GM21515 (cell line): ENCODE results near the gene CTU1.

ENCODE experiments used
- ATAC-seq: cut with Tn5 transposase; IDR thresholded peaks from one replicate; pipeline ENCODE4 v1.9.1; 2021; ENCODE audit not compliant: unreplicated experiment

Gene CTU1

DNA sequence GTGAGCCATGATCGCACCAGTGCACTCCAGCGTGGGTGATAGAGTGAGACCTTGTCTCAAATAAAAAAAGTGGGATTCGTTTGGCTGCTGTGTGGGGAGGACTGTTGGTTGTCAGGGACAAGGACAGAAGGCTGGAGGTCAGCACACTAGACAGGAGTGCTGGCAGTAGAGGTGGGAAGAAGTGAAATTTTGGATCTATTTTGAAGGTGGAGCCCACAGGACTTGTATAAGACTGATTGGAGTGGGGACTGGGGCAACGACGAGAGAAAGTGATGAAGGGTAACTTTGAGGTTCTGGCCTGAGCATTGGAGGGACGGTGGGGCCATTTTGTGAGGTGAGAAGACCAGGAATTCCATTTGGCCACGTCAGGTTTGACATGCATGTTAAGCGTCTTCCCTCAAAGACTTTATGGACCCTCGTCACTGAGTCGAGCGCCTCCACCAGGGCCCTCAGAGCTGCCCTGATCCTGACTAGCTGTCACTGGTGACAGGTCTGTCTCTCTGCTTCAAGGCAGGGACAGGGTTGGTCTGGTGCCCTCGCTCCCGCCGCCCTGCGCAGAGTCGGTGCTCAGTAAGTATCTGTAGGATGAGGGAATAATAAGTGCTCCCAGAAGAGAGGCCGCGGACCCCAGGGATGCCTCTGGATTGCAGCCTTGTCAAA is 673 bp downstream of the CTU1 start:
- ATAC-seq = no peak

DNA sequence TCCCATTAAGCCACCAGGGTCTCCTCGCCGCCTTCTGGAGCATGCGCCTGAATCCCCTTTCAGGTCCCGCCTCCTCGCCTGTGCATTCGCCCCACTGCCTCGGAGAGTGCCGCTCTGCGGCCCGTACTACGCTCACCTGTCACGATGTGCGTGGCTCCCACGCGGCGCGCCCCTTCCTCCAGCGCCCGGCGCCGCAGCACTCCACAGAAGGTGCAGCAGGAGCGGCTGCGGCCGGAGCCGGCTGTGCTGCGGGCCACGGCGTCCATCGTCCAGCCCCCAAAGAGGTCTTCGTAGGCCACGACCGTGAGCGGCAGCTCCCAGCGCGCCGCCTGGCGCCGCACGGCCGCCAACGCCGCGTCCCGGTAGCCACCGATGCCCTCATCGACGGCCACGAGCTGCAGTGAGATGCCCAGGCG is 4.3 kb downstream of the CTU1 start:
- no peak for ATAC-seq

DNA sequence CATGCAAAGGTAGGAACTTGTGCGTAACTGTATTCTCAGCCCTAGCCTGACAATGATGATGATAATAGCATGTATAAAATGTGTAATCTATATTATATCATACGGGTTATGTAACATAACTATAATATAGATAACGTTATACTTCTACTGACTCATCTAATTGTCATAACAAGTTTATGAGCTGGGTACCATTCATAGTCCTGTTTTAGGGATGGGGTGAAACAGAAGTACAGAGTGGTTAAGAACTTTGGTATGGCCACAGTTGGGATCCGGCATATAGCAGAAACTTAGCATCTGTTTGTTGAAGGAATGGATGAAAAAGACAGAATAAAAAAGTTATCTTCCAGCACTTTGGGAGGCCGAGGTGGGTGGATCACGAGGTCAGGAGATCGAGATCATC is 5.2 kb downstream of the CTU1 start:
- no peak for ATAC-seq

DNA sequence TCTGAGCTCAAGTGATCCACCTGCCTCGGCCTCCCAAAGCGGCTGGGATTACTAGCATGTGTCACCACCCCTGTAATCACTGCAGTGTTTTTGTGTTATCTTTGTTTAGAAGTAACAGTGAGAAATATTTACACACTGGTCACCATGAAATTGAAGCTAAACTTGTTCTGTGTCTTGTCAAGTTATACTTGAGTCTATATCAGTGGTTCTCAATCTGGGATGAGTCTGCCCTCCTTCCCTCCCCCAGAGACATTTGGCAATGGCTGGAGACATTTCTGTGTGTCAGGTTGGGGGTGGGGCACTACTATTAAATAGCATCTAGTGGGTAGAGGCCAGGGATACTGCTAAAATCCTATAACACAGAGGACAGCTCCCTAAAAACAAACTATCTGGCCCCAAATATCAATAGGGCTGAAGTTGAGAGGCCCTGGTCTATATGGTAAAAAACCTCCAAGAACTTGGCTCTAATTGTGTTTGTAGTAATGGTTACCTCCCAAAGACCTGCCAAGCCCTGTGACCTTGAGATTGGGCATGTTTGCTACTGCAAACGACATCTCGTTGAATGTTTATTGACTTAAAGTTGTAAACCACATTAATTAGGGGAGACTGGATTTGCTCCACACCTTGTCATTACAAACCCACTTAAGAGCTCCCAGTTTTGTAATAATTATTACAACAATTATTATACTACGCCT is 6.9 kb downstream of the CTU1 start:
- ATAC-seq = no peak

DNA sequence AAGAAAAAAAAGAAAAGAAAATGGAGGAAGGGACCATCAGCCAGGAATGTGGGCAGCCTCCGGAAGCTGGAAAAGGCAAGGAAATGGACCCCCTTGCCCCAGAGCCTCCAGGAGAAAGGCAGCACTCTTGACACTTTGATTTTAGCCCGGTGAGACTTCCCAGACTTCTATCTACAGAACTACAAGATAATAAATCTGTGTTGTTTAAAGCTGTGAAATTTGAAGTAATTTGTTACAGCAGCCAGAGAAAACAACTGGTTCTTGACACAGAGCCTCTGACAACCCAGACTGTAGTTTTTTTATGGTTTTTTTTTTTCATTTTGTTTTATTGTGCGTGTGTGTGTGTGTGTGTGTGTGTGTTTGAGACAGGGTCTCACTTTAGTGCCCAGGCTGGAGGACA is 7.6 kb downstream of the CTU1 start:
- no peak for ATAC-seq

DNA sequence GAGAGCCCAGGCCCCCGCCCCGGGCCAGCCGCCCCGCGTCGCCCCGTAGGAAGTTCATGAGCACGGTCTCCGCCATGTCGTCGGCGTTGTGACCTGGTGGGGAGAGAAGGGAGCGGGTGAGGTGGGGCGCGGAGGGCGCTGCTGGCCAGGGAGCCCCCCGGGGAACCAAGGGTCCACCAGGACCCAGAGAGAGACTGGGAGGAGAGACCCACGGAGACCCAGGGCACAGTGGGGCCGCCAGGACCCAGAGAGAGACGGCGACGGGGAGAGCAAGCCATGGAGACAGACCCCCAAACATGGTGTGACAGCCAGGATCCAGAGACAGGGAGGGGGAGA is 9.2 kb downstream of the CTU1 start:
- ATAC-seq = no peak

DNA sequence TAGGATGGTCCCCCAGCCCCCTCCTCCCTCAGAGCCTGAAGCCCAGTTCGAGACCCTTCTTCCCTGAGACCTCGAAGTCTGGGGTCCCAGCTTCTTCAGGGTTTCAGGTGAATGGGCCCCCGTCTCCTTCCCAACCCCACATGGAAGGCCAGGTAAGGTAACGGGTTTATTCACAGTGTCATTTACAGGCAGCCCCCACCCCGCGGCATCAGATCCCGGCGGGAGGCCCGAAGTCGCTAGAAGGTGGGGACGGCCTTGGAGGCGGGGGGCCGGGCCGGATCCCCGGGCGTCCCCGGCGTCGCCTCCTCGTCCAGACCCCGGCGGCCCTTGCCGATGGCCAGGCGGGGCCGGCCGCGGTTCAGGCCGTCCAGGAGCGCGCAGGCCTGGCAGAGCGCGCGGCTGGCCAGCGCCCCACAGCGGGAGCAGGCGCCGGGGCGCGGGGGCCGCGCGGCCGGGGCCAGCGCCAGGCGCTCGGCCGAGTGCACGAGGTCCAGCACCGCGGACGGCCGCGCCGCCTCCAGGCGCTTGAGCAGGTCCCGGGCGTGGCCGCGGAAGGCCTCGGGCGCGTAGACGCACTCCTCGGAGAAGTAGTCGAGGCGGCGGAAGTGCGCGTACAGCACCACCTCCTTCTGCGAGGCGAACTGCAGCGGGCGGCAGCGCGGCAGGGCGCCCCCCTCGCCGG is 9.7 kb downstream of the CTU1 start:
- ATAC-seq = no peak

DNA sequence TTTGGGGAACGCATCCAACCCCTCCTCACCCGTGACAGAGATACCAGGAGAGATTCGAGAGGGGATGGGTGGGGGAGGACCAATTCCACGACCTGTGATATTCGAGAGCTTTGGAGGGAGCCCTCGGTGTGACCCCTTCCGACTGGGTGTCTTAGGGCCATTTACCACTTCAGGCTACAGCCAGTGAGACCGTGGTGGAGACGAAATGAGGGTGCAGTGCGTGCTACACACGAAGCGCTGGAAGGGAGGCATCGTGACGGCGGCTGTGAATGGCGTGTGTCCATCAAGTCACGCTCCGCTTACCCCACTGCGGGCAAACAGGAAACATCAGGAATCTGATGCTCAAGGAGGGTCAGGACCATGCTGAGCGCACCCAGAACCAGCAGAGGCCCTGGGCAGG is 10.4 kb downstream of the CTU1 start:
- ATAC-seq = no peak

DNA sequence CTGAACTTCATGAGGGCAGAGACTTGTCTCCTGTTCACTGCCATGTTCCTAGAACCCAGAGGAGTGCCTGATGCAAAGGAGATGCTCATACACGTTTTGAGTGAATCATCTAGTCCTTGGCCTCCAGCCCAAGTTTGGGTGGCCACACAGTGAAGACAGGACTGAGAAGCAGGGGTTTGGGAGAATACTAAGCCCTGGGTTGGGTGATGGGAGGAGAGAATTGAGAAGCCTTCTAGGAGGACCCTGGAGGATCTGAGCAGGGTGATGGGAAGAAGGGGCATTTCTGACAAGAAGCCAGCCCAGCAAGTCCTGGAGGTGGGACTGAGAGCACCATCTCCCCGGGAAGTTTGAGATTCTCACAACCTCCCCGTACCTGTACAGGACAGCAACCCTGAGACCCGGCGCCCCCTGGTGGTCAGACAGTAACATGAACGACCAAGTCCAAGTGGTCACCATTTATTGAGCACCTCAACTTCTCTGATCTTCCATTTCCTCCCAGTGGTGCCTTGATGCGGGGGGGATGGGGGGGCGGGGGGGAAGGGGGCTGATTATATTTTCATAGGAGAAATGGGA is 11.0 kb downstream of the CTU1 start:
- no peak for ATAC-seq

DNA sequence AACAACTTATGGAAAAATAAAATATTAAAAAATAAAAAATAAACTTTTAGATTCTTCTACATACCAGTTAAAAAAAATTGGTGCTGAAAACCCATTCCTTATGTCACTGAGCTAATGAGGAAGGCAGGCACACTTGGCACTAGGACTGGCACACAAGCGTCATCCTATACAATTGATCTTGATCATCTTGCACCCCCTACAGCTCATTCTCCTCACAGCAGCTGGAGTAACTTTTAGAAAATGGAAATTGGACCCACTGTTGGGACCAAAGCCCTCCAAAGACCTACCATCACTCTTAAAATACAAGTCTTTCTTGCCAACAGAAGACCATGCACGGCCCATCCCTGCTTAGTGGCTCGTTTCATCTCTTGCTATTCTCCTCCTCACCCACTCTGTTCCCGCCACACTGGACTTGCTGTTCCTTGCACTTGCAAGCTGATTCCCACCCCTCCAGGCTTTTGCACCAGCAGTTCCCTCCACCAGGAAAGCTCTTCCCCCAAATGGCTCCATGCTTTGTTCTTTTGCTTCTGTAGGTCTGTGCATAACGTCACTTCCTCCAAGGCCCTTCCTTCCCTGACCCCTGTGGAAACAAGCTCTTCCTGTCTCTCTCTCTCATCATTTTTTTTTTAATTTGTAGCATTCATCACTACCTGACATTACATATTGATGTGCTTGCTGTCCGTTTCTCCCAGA is 11.6 kb downstream of the CTU1 start:
- no peak for ATAC-seq

DNA sequence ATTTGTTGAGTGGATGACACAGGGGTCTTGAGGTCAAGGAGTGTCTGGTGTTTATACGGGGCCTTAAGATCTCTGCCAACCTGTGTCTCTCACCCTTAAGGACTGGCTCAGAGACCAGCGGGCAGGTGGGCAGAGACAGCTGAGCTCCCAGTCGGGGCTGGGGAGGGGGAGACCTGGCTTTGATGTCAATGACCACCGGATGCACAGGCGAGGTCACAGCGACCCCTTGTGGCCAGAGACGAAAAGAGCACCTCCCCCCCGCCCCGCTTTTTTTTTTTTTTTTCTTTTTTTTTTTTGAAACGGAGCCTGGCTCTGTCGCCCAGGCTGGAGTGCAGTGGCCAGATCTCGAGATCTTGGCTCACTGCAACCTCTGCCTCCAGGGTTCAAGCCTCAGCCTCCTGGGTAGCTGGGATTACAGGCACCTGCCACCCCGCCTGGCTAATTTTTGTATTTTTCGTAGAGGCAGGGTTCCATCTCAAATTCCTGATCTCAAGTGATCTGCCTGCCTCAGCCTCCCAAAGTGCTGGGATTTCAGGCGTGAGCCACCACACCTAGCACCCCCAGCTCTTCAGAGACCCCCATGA is 13.4 kb downstream of the CTU1 start:
- ATAC-seq = no peak

DNA sequence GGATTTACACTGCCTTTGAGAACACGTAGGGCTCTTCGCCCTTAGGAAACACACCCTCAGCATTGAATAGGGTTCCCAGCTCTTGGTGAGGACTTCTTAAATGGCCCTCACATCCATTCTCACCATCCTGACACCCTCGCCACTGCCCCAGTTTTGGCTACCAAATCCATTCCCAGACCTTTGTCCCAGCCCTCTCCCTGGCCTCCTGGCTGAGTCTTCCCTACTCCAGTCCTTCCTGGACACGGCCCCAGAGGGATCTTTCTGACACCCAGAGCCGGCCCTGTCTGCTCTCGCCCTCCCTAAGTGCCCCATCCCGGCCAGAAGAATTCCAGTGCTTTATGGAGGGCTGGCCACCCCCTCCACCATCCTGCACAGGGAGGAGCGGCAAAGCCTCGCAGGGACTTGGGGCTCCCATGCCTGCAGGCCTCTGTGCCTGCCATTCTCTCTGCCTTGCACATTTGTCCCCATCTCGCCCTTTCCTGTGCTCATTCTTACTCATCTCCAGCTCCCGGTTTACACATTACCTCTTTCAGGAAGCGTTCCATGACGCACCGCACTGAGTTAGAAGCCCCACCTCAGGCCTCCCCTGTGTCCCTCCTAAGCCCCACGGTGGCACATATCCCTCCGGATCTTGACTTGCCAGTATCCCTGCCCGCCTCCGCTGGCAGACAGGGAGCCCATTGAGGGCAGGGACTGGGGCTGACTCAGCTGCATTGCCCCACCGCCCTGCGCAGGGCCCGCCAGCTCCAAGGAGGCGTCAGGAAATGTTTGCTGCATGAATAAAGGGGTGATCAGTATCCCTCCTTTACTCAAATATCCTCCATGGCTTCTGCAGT is 14.5 kb downstream of the CTU1 start:
- ATAC-seq = no peak

DNA sequence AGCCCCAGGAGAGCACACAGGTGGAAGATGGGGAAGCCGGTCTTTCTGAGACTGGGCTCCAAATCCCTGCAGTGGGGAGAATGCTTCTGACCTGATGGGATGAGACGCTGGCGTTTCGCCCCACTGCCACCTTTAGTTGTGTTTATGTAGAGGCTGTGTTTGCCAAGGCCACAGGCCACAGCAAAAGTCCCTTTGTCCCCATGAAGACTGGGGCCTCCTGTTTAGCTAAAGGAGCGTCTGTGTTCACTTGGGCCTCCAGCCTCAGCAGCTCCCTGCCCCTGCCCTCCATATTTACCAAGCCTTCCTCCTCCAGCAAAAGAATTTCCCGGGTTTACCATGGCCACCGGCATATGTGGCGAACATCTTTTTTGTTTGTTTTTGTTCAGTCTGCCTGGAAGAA is 15.1 kb downstream of the CTU1 start:
- ATAC-seq = no peak

DNA sequence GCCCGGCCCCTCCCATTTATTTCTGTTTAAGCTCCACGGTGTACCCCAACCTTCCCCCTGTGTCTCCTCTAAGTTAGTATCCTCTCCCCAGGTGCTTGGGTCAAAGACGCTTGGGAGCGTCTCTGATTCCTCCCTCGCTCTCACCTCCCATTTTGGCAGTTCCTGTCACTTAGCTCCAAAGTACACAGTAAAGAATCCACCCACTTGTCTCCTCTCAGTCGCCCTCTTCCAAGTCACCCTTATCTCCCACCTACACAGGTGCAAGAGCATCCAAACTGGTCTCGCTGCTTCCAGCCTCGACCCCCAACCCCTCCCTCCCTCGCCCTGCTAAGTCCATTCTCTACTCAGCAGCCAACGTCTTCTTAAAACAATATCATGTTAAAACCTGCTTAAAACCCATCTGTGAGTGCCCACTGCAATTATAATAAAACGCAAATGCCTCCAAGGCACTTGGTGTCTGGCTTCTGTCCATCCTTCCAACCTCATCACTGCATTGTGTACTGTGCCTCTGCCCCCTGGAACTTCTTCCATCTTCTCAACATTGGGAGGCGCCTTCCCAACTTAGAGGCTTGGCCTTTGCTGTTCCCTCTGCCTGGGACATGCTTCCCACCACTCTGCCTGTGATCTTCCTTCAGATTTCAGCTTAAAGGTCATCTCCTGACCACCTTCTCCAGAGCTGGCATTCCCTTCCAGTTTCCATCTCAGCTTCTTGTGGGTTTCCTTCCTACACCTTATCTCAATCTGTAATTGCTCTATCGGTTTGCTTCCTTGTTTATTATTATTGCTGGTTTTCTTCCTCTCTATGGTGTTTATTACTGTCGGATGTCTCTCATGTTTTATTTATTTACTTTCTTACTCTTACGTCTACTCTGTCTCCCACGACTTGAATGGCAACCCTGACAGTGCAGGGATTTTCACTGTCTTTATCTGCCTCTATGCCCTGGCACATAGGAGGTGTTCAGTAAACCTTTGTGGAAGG is 16.0 kb downstream of the CTU1 start:
- ATAC-seq = no peak

DNA sequence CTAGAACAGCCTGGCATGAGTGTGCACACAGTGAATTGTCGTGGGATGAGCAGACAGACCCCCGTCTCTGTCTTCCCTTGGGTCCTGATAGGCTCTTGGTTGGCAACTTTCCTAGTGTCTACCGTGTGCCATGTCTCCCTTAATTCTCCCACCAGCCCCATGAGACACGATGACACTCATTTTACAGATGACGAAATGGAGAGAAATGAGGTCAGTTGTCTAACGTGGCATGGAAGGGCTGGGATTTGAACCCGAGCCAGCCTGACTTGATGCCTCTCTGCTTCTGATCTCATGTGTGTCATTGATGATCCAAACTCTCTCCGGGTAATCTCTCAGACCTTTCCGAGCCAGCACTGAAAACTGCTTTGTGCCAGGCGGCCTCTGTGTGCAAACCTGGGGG is 17.1 kb downstream of the CTU1 start:
- no peak for ATAC-seq

DNA sequence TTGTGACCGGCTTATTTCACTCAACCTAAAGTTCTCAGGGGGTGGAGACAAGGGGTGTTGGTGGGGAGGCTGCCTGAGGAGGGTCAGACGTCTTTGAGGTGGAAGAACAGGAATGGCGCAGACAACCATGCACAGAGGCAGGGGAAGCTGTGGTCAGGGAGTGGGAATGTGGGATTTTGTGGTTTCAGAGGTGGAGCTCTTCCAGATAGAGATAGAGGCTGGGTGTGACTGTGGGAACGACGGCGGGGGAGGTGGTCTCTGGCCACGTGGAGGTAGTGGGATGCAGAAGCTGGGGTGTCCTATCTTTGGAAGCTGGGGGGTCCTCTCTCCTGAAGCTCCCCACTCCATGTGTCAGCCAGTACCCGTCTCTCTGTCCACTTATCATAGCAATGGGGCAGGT is 17.7 kb downstream of the CTU1 start:
- no peak for ATAC-seq

DNA sequence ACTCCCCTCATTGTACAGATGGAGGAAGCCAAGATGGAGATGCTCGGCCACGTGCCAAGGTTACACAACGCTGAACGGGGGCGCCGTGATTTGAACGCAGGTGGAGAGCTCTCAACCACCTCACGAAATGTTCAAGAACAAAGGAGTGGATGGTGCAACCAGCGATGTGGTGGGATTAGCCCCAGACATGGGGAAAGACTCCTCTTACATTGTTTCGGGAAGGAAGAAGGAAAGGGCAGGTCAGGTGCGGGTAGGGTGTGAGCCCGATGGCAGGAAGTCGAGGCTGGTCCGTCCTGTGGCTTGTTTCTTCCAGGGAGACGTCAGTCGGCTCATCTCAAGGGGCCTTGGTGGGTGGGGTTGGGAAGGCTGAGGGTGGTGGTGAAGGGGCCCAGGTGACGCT is 18.4 kb downstream of the CTU1 start:
- ATAC-seq = no peak

DNA sequence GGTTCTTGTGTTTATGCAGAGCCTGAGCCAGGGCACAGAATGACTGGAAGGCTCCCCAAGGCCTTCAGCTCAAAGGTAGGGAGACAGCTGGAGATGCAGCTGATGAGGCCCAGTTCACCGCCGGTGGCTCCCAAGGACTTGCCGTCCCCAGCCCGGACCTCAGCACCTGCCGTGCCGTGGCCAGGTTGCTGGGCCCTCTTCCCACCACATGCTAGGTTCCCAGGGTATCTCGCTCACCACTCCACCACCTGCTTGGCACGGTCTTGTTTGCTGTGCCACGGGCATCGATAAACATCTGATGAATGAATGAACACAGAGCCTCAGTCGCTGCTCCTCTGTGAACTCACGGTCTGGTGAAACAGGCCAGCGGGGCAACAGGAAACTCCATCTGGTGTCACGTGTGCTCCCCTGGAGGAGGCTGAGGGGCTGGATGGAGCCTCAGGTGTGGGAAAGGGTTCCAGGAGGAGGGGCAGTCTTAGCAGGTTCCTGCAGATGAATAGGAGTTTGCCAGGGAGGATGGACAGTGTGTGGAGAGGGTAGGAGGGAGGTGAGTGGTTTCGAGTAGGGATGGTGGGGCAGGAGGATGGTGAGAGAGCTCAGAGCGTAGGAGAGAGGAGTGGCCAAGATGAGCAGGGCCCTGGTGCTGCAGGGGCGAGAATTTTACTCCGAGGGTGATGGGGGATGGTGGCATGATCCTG is 21.9 kb downstream of the CTU1 start:
- no peak for ATAC-seq

DNA sequence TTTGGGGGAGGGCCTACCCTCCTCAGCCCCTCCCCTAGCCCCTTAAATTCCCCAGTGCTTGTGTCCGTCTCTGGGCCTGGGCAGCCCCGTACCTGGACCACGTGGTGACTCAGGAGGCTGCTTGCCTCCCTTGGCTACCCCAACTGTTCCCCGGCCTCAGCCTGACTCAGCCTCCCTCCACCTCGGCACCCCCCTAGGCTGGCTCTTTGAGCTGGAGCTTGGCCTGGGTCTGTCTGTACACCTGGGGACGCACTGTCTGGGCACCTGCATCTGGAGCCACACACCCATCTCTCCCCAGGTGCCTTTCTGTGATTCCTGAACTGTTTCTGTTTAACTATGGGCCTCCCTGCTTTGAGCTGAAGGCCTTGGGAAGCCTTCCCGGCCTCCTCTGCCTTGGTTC is 23.7 kb downstream of the CTU1 start:
- ATAC-seq = no peak
